HG03108 (cell line): ENCODE data around the gene SENP7.
"Not testable (repeated sequence)": the region's sequence is repeated elsewhere in the genome, so short reads cannot be mapped to it uniquely, and the experiment has no call there.

Experiments
- ATAC-seq: cut with Tn5 transposase; IDR thresholded peaks from one replicate; pipeline ENCODE4 v1.9.1; 2021; ENCODE audit warnings: moderate library complexity; ENCODE audit not compliant: unreplicated experiment

SENP7 gene

DNA sequence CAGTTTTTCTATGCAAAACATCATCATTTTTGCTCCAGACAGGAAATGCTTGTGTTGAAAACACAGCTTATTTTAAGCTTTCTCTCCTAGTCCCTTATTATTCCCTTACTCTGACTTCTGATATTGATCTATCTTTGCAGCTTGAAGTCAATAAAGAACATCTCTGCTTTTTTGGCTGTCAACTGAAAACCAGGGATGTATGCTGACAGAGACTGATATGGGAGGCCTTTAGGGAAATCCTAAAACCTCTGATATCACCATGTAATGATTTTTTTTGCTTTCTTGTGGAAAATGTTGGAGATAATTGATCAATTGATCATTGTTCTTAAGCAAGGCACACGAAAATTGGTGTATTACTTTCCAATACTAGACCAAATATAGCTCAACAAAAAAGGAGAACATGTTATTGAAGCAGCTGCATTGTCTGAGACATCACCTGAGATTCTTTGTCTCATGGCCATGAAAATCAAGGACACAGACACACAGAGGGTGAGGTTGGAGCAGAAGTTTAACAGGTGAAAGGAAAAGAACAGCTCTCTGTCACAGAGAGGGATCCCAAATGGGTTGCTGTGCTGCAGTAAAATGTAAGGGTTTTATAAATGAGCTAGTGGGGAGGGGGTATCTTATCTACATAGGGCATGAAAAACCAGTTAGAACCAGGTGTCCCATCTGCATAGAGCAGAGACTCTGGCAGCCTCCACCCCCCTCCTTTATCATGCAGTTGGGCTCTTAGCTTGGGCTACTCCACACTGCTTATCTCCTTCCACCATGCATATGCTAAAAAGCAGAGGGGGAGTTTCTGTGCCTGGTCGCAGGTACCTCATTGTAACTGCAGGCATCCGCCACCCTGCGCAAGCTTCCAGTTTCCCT is 17.0 kb upstream of the SENP7 start:
- no peak for ATAC-seq

DNA sequence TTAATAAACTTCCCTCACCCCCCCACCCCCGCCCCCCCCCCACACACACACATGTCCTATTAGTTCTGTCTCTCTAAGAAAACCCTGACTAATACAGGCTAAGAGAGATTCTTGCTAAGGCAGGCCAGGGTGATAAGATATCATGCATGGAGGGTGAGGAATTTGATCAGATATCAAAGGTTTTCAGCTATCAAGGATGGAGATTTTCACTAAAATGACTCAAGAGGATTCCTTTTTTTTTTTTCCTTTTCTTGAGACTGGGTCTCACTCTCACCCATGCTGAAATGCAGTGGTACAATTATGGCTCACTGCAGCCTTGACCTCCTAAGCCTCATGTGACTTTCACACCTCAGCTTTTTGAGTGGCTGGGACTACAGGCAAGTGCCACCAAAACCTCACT is 14.9 kb upstream of the SENP7 start:
- no peak for ATAC-seq

GRCh38 chr3:101527441-101527840 is 14.4 kb upstream of the SENP7 start:
- ATAC-seq, result no peak

- ATAC-seq, result no peak
Measured at GRCh38 chr3:101521211-101521701, 8.2 kb upstream of the SENP7 start.

DNA sequence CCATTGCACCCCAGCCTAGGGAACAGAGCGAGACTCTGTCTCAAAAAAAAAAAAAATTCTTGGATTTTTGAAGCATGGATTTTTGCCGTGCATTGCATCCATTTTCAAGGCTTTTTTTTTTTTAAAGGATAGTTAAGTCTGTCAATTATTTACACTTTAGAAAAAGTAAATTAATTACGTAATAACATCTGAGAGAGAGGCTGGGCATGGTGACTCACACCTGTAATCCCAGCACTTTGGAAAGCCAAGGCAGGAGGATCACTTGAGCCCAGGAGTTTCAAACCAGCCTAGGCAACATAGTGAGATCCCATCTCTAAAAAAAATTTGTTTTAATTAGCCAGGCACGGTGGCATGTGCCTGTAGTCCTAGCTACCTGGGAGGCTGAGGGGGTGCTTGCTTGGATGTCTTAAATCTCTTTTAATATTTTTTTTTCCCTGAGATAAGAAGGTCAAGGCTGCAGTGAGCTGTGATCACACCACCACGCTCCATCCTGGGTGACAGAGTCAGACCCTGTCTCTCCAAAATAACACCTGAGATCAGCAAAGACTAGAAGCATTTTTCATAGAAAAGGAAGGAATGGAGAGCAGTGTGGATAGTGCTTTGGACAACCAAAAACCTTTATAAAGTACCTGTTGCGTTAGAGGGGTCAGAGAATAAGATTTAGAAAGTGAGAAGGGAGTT is 6.8 kb upstream of the SENP7 start:
- no peak for ATAC-seq

- ATAC-seq, result peak; percentile 98
Measured at GRCh38 chr3:101518421-101518871, 5.4 kb upstream of the SENP7 start.

- ATAC-seq, result peak; percentile 21
Measured at GRCh38 chr3:101513419-101513986, 491 bp upstream of the SENP7 start.

DNA sequence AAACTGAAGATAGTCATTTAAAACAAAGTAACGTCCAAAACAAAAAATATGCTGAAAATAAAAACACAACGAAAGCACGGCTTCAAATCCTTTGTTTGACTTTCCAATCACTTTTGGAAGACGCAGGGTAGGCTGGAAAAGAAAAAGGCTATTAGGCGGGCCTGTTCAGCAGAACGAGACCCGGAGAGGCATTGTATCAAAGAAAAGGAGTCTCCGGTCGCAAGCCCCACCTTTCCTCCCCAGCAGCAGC is 691 bp downstream of the SENP7 start:
- peak; percentile 10 for ATAC-seq

GRCh38 chr3:101509811-101510210 is 3.2 kb downstream of the SENP7 start:
- ATAC-seq, result no peak

DNA sequence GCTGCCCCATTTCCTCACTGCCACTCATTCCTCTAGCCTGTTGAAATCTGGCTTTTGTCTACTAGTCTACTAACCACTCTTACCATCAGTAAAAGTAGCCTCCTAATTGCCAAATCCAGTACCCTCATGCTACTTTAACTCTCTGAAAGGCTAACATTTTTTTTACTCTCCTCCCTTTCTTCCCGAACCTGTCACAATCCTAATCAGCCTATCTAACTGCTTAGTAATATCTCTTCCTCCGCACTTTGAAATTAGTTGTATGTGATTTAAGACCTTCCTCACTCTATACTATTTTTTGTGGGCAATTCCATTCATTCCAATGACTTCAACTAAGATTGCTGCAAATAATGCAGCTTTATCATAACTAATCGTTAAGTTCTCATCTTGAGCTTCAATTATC is 3.7 kb downstream of the SENP7 start:
- no peak for ATAC-seq

- no peak for ATAC-seq
Measured at GRCh38 chr3:101501783-101502182, 11.2 kb downstream of the SENP7 start.

GRCh38 chr3:101500208-101500607 is 12.8 kb downstream of the SENP7 start:
- no peak for ATAC-seq

DNA sequence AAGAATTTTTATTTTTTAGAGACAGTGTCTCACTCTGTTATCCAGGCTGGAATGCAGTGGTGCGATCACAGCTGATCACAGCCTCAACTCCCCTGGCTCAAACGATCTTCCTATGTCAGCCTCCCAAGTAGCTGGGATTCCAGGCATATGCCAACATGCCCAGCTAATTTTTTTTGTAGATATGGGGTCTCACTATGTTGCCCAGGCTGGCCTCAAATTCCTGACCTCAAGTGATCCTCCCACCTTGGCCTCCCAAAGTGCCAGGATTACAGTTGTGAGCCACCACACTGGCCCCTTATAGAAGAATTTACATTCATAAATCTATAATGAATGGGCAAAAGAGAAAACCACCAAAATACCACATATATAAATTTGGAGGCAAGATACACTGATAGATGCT is 15.2 kb downstream of the SENP7 start:
- ATAC-seq, result no peak

GRCh38 chr3:101495552-101495951 is 17.5 kb downstream of the SENP7 start:
- ATAC-seq, result no peak

DNA sequence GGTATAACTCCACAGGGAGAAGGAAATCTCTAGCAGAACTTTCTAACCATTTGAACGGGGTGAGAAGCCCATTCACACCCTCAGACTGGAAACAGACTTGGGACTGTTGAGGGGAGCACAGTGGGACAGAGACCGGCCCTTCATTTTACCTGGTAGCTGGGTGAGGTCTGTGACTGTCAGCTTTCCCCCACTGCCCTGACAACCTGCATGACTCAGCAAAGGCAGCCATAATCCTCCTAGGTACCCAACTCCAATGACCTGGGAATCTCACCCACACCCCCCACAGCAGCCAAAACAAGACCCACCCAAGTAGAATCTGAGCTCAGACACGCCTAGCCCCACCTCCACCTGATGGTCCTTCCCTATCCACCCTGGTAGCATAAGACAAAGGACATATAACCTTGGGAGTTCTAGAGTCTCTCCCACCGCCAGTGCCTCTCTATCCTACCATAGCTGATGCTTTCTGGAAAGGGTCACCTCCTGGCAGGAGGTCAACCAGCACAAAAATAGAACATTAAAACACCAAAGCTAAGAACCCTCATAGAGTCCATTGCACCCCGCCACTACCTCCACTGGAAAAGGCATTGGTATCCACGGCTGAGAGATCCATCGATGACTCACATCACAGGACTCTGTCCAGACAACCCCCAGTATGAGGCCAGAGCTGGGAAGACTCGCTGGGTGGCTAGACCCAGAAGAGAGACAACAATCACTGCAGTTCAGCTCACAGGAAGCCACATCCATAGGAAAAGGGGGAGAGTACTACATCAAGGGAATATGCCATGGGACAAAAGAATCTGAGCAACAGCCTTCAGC is 28.0 kb downstream of the SENP7 start:
- no peak for ATAC-seq

GRCh38 chr3:101478980-101479379 is 34.0 kb downstream of the SENP7 start:
- ATAC-seq, result no peak

- ATAC-seq, result not testable (repeated sequence)
Measured at GRCh38 chr3:101474841-101475552, 38.0 kb downstream of the SENP7 start.

- not testable (repeated sequence) for ATAC-seq
Measured at GRCh38 chr3:101468676-101469075, 44.3 kb downstream of the SENP7 start.

- ATAC-seq, result not testable (repeated sequence)
Measured at GRCh38 chr3:101467310-101467663, 45.7 kb downstream of the SENP7 start.

DNA sequence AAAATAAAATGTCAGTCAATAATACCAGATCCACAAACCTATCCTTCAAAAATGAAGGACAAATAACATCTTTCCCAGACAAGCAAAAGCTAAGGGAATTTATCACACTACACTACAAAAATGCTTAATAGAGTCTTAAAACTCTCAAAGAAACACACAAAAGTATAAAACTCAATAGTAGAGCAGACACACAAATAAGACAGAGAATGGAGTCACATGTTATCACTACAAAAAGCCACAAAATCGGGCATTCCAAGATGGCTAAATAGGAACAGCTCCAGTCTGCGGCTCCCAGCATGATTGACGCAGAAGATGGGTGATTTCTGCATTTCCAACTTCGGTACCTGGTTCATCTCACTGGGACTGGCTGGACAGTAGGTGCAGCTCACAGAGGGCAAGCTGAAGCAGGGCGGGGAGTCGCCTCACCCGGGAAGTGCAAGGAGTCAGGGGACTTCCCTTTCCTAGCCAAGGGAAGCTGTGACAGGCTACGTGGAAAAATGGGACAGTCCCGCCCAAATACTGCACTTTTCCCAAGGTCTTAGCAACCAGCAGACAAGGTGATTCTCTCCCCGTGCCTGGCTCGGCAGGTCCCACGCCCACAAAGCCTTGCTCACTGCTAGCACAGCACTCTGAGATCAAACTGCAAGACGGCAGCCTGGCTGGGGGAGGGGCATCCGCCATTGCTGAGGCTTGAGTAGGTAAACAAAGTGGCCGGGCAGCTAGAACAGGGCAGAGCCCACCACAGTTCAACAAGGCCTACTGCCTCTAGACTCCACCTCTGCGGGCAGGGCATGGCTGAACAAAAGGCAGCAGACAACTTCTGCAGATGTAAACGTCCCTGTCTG is 46.3 kb downstream of the SENP7 start:
- no peak for ATAC-seq
